ENCODE measurements around the gene WRAP73.

DNA sequence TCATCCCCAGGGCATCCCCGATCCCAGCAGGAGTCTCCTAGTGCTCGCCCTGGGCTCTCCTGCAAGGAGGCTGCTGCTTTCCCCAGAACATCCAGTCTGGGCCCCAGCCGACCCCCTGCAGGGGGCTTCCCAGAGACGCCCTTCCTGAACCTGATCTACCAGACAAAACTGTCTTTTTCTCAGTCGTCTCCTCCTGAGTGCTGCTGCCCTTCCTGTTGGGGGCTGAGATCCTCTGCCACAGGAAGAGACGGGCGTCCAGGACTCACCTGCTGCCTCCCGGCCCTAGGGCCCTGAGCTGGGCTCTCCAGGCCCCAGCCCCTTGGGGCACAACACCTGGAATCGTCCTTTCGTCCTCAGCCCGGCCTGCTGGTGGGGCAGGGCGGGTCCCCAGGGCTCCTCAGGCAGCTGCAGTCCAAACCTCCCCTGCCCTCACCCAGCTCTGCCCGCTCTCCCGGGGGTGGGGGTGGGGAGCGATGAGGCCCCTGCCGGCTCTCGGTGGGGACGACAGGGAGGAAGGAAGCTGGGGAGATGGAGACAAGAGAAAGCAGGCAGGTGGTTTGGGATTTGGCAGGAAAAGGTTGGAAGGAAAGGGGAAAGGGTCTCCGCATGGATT is 39.3 kb upstream of the WRAP73 start:
- TF ChIP-seq, protein P1, sequence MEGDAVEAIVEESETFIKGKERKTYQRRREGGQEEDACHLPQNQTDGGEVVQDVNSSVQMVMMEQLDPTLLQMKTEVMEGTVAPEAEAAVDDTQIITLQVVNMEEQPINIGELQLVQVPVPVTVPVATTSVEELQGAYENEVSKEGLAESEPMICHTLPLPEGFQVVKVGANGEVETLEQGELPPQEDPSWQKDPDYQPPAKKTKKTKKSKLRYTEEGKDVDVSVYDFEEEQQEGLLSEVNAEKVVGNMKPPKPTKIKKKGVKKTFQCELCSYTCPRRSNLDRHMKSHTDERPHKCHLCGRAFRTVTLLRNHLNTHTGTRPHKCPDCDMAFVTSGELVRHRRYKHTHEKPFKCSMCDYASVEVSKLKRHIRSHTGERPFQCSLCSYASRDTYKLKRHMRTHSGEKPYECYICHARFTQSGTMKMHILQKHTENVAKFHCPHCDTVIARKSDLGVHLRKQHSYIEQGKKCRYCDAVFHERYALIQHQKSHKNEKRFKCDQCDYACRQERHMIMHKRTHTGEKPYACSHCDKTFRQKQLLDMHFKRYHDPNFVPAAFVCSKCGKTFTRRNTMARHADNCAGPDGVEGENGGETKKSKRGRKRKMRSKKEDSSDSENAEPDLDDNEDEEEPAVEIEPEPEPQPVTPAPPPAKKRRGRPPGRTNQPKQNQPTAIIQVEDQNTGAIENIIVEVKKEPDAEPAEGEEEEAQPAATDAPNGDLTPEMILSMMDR (IDR thresholded peaks at IDR 0.05): no peak
- TF ChIP-seq POLR2A (IDR thresholded peaks at IDR 0.05) (no peak), POLR2AphosphoS5 (IDR thresholded peaks at IDR 0.05) (no peak)
